Thyroid gland (tissue), 4 donors: Measurements from ENCODE around the gene AMACR.

Experiments used
- POLR2A ChIP-seq, 2 donors: fragments of 450-650 bp; IDR thresholded peaks; one replicate each; pipeline ENCODE4 v1.6.1; 2017; ENCODE audit warnings: antibody characterized with exemption in 2 of 2, mild to moderate bottlenecking in 2 of 2, moderate library complexity in 1 of 2
- TF ChIP-seq, protein P1 (sequence below), 6 experiments: fragments of 200-600 bp in 3 of 6; fragments of 450-650 bp in 3 of 6; sonication (generic) in 3 of 6; IDR thresholded peaks; one replicate each; pipeline ENCODE4 v1.5.1; 2016 to 2019; ENCODE audit warnings: antibody characterized with exemption in 6 of 6, mild to moderate bottlenecking in 2 of 6, inconsistent platforms in 1 of 6, moderate library complexity in 1 of 6

DNA sequence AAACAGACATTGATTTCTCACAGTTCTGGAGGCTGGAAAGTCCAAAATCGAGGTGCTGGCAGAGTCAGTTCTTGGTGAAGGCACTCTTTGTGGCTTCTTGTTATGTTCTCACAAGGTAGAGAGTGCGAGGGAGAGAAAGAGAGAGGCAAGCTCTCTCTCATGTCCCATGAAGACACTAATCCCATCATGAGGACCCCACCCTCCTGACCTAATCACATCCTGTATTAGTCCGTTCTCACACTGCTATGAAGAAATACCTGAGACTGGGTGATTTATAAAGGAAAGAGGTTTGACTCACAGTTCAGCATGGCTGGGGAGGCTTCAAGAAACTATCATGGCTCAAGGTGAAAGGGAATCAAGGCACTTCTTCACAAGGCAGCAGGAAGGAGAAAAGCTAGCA is 5.7 kb upstream of the AMACR start:
- TF ChIP-seq, protein P1, sequence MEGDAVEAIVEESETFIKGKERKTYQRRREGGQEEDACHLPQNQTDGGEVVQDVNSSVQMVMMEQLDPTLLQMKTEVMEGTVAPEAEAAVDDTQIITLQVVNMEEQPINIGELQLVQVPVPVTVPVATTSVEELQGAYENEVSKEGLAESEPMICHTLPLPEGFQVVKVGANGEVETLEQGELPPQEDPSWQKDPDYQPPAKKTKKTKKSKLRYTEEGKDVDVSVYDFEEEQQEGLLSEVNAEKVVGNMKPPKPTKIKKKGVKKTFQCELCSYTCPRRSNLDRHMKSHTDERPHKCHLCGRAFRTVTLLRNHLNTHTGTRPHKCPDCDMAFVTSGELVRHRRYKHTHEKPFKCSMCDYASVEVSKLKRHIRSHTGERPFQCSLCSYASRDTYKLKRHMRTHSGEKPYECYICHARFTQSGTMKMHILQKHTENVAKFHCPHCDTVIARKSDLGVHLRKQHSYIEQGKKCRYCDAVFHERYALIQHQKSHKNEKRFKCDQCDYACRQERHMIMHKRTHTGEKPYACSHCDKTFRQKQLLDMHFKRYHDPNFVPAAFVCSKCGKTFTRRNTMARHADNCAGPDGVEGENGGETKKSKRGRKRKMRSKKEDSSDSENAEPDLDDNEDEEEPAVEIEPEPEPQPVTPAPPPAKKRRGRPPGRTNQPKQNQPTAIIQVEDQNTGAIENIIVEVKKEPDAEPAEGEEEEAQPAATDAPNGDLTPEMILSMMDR (IDR thresholded peaks at IDR 0.05): no peak
- no peak for TF ChIP-seq POLR2A (IDR thresholded peaks at IDR 0.05)
